SK-N-MC (cell line): ENCODE results near the gene ELMOD2.

ENCODE experiments used
- EZH2 ChIP-seq: fragments of 200-600 bp; sonication (generic); IDR thresholded peaks from one replicate; pipeline ENCODE4 v1.6.1; 2017; ENCODE audit warnings: antibody characterized with exemption
- FOXP2 ChIP-seq: optimal IDR thresholded peaks from 2 replicates; pipeline ENCODE3; 2011; ENCODE audit warnings: mild to moderate bottlenecking, moderate library complexity; ENCODE audit not compliant: insufficient read depth; ENCODE audit errors: extremely low read length, control extremely low read depth
- POLR2AphosphoS5 ChIP-seq: IDR thresholded peaks from 2 replicates; pipeline ENCODE4 v1.6.1; 2012; ENCODE audit warnings: mild to moderate bottlenecking, low read depth, low read length, borderline replicate concordance

GRCh38 chr4:140584439-140584838 lies 60.5 kb downstream of the ELMOD2 start:
- no peak for TF ChIP-seq EZH2
- TF ChIP-seq POLR2AphosphoS5: 0 out of 2 replicates have a peak, but pooled peaks have one; percentile 18
- TF ChIP-seq FOXP2: no peak
